Lung (tissue), 12 donors: ENCODE measurements around the gene CACNA1E. TPM values are rescaled to one million over a fixed set of nuclear protein-coding genes. Genes with fewer than 3 reads are reported as not detected.
A peak's percentile ranks its signal among the peaks of the same experiment; 100 is the strongest.

Experiments used
- ATAC-seq: fragments of 200-7000 bp; cut with Tn5 transposase; one replicate; pipeline ENCODE4 v1.9.1; 2020; ENCODE audit warnings: moderate number of reproducible peaks; ENCODE audit not compliant: insufficient read depth, low FRiP score
- DNase-seq, 3 donors: peaks; one replicate each; pipeline ENCODE4 v3.0.0-alpha.2; 2013 to 2017
- H3K27ac ChIP-seq, 2 donors: one replicate each; pipeline ENCODE4 v1.5.1; 2013; ENCODE audit warnings: mild to moderate bottlenecking in 2 of 2, moderate library complexity in 2 of 2, control low read depth in 1 of 2, inconsistent platforms in 1 of 2, low read depth in 1 of 2, low read length in 1 of 2
- H3K27me3 ChIP-seq, 3 donors: one replicate each; pipeline ENCODE4 v1.5.1; 2013; ENCODE audit warnings: low read length in 2 of 3; ENCODE audit not compliant: control insufficient read depth in 3 of 3, insufficient read depth in 3 of 3
- H3K36me3 ChIP-seq, 4 donors: one replicate each; pipeline ENCODE4 v1.5.1; 2013; ENCODE audit warnings: low read length in 4 of 4, mild to moderate bottlenecking in 1 of 4, moderate library complexity in 1 of 4; ENCODE audit not compliant: control insufficient read depth in 4 of 4, insufficient read depth in 4 of 4
- H3K4me1 ChIP-seq, 5 donors: one replicate each; pipeline ENCODE4 v1.5.1; 2013; ENCODE audit warnings: low read length in 5 of 5, mild to moderate bottlenecking in 2 of 5, moderate library complexity in 1 of 5; ENCODE audit not compliant: control insufficient read depth in 5 of 5, insufficient read depth in 5 of 5
- H3K4me3 ChIP-seq: one replicate; pipeline ENCODE4 v1.5.1; 2013; ENCODE audit warnings: mild to moderate bottlenecking, control low read depth, moderate library complexity
- H3K9ac ChIP-seq, 2 donors: one replicate each; pipeline ENCODE4 v1.5.1; 2013; ENCODE audit warnings: low read length in 2 of 2, control low read depth in 1 of 2; ENCODE audit not compliant: insufficient read depth in 1 of 2
- H3K9me3 ChIP-seq, 4 donors: one replicate each; pipeline ENCODE4 v1.5.1; 2013; ENCODE audit warnings: low read length in 3 of 4, mild to moderate bottlenecking in 1 of 4, moderate library complexity in 1 of 4; ENCODE audit not compliant: control insufficient read depth in 4 of 4, insufficient read depth in 3 of 4
- CTCF ChIP-seq: IDR thresholded peaks from 2 replicates; pipeline ENCODE4 v1.5.1; 2012; ENCODE audit warnings: mild to moderate bottlenecking; ENCODE audit errors: control extremely low read depth, extremely low read depth
- WGBS, 2 donors: extraction: QIAGEN DNeasy Blood & Tissue Kit; methylation state at CpG; one replicate each; pipeline ENCODE4 v1.1.7; 2013; 5-methylcytosine and 5-hydroxymethylcytosine counted together
- polyA plus RNA-seq, 2 donors: library from polyadenylated mRNA; stranded (reverse); fragments of 200-250 nt; gene quantifications; one replicate each; pipeline ENCODE4 v1.2.1, GENCODE V29; 2013
- total RNA-seq, 2 donors: library from RNA; depleted of rRNA in 1 of 2; stranded (reverse); fragments of >200 nt in 1 of 2; gene quantifications; one replicate each; pipeline ENCODE4 v1.2.1, GENCODE V29; 2014 to 2021
- donor health status: control.
- donor health status: control.
- donor health status: Bipolar disorder and iron deficiency.
- donor health status: healthy.
- donor health status: DM: yes; HTN: yes; CAD: no.

CACNA1E gene
- total and polyA plus RNA-seq, 4 donors: 0.02 to 1.4 (median 0.80) TPM

- Histone ChIP-seq H3K9me3 (peaks cover 0 to 3% (median 1%) of the 10 kb centered on the region in 4 donors), H3K4me1 (no peaks in the 10 kb centered on the region), H3K27me3 (no peaks in the 10 kb centered on the region), H3K9ac (no peak overlapping the region), H3K4me3 (no peak overlapping the region), H3K36me3 (no peaks in the 10 kb centered on the region), H3K27ac (no peak overlapping the region)
- 90 to 92% methylated on average over 3 of the region's 3 CpGs for WGBS, 2 donors
- TF ChIP-seq CTCF: no peak
- DNase-seq (no peak), ATAC-seq (no peak)
These were observed 177.3 kb downstream of the CACNA1E start for GRCh38 chr1:181660621-181661020.

GRCh38 chr1:181661569-181661968, 178.3 kb downstream of the CACNA1E start:
- H3K27ac ChIP-seq: no peak overlapping the region
- H3K9me3 ChIP-seq: peaks cover 0 to 3% (median 1%) of the 10 kb centered on the region in 4 donors
- H3K36me3 ChIP-seq: no peaks in the 10 kb centered on the region
- DNase-seq: peak in 1 of 3 donors; percentile 4
- no peak overlapping the region for H3K4me3 ChIP-seq
- no peaks in the 10 kb centered on the region for H3K27me3 ChIP-seq
- TF ChIP-seq CTCF: no peak
- WGBS, 2 donors: 92 to 93% methylated on average over 1 of the region's 1 CpG
- no peaks in the 10 kb centered on the region for H3K4me1 ChIP-seq
- no peak for ATAC-seq
- no peak overlapping the region for H3K9ac ChIP-seq

- no peak for ATAC-seq
- no peak overlapping the region for H3K4me3 ChIP-seq
- H3K9me3 ChIP-seq: peaks cover 0 to 3% (median 1%) of the 10 kb centered on the region in 4 donors
- H3K27me3 ChIP-seq: no peaks in the 10 kb centered on the region
- no peak for DNase-seq
- TF ChIP-seq CTCF: no peak
- H3K27ac ChIP-seq: no peak overlapping the region
- H3K4me1 ChIP-seq: no peaks in the 10 kb centered on the region
- no peaks in the 10 kb centered on the region for H3K36me3 ChIP-seq
- no peak overlapping the region for H3K9ac ChIP-seq
These were observed 179.3 kb downstream of the CACNA1E start for GRCh38 chr1:181662606-181663005.

GRCh38 chr1:181664543-181664942, 181.2 kb downstream of the CACNA1E start:
- H3K27me3 ChIP-seq: no peaks in the 10 kb centered on the region
- 90 to 92% methylated on average over 2 of the region's 2 CpGs for WGBS, 2 donors
- H3K4me1 ChIP-seq: no peaks in the 10 kb centered on the region
- H3K4me3 ChIP-seq: no peak overlapping the region
- peaks cover 0 to 3% (median 1%) of the 10 kb centered on the region in 4 donors for H3K9me3 ChIP-seq
- no peak for ATAC-seq
- H3K9ac ChIP-seq: no peak overlapping the region
- no peak for TF ChIP-seq CTCF
- H3K27ac ChIP-seq: no peak overlapping the region
- no peaks in the 10 kb centered on the region for H3K36me3 ChIP-seq
- no peak for DNase-seq
